ENCODE results near the gene C11orf68. TPM values are rescaled to one million over a fixed set of nuclear protein-coding genes. Genes with fewer than 3 reads are reported as not detected.

C11orf68 gene
- total RNA-seq, 3 donors from 2014 or later (not counting 1 experiment from before 2014, with no cell fraction given) = 19.9 to 28.3 (median 20.7) TPM

- H3K9me3 ChIP-seq (ENCODE audit: control insufficient read depth, insufficient read depth, low read length) = no peaks in the 10 kb centered on the region
- no peak for ATAC-seq
- peaks cover 7% of the 10 kb centered on the region for H3K4me1 ChIP-seq (ENCODE audit: control insufficient read depth, insufficient read depth, low read length)
- H3K36me3 ChIP-seq (ENCODE audit: control insufficient read depth, insufficient read depth, low read length) = no peaks in the 10 kb centered on the region
- peak overlapping the region in 1 of 2 donors; percentile 7 for H3K27ac Mint-ChIP-seq
- TF ChIP-seq CTCF (IDR thresholded peaks at IDR 0.05) = no peak
- no peak overlapping the region for H3K27ac ChIP-seq (ENCODE audit: low read length)
- peaks cover 0 to 6% of the 10 kb centered on the region in 2 donors for H3K4me1 Mint-ChIP-seq
- WGBS (ENCODE audit: insufficient coverage) = 82% methylated on average over 9 of the region's 9 CpGs
- H3K36me3 Mint-ChIP-seq = no peaks in the 10 kb centered on the region
- H3K27me3 Mint-ChIP-seq (ENCODE audit: low read depth in 2 of 2) = no peaks in the 10 kb centered on the region
- H3K4me3 Mint-ChIP-seq = no peak overlapping the region
- no peak overlapping the region for H3K4me3 ChIP-seq (ENCODE audit: low read length)
- DNase-seq = no peak
- H3K9me3 Mint-ChIP-seq = no peaks in the 10 kb centered on the region
- intact Hi-C loops (cut with micrococcal nuclease) = no loop called here
- no peaks in the 10 kb centered on the region for H3K27me3 ChIP-seq (ENCODE audit: control insufficient read depth, insufficient read depth, low read length)
Measured at GRCh38 chr11:65941720-65942310, 23.0 kb upstream of the C11orf68 start.

- no peak overlapping the region for H3K27ac Mint-ChIP-seq
- 62% methylated on average over 4 of the region's 4 CpGs for WGBS (ENCODE audit: insufficient coverage)
- H3K9me3 Mint-ChIP-seq = no peaks in the 10 kb centered on the region
- intact Hi-C loops (cut with micrococcal nuclease) = no loop called here
- DNase-seq (no peak), ATAC-seq (no peak)
- no peak for TF ChIP-seq CTCF (IDR thresholded peaks at IDR 0.05)
- H3K4me3 ChIP-seq (ENCODE audit: low read length) = no peak overlapping the region
- no peaks in the 10 kb centered on the region for H3K27me3 Mint-ChIP-seq (ENCODE audit: low read depth in 2 of 2)
- H3K36me3 Mint-ChIP-seq = no peaks in the 10 kb centered on the region
- no peaks in the 10 kb centered on the region for H3K9me3 ChIP-seq (ENCODE audit: control insufficient read depth, insufficient read depth, low read length)
- peaks cover 0 to 6% of the 10 kb centered on the region in 2 donors for H3K4me1 Mint-ChIP-seq
- H3K4me3 Mint-ChIP-seq = no peak overlapping the region
- peaks cover 7% of the 10 kb centered on the region for H3K4me1 ChIP-seq (ENCODE audit: control insufficient read depth, insufficient read depth, low read length)
- H3K27ac ChIP-seq (ENCODE audit: low read length) = no peak overlapping the region
- H3K36me3 ChIP-seq (ENCODE audit: control insufficient read depth, insufficient read depth, low read length) = no peaks in the 10 kb centered on the region
- no peaks in the 10 kb centered on the region for H3K27me3 ChIP-seq (ENCODE audit: control insufficient read depth, insufficient read depth, low read length)
Measured at GRCh38 chr11:65937766-65938165, 18.9 kb upstream of the C11orf68 start.

- H3K9me3 Mint-ChIP-seq = no peaks in the 10 kb centered on the region
- no peaks in the 10 kb centered on the region for H3K36me3 ChIP-seq (ENCODE audit: control insufficient read depth, insufficient read depth, low read length)
- no peak overlapping the region for H3K27ac ChIP-seq (ENCODE audit: low read length)
- TF ChIP-seq CTCF (IDR thresholded peaks at IDR 0.05) = no peak
- no CpG with 5 or more reads among the region's 4 CpGs for WGBS (ENCODE audit: insufficient coverage)
- no peaks in the 10 kb centered on the region for H3K9me3 ChIP-seq (ENCODE audit: control insufficient read depth, insufficient read depth, low read length)
- no peak overlapping the region for H3K4me3 Mint-ChIP-seq
- H3K36me3 Mint-ChIP-seq = no peaks in the 10 kb centered on the region
- DNase-seq (no peak), ATAC-seq (no peak)
- H3K27ac Mint-ChIP-seq = no peak overlapping the region
- intact Hi-C loops (cut with micrococcal nuclease) = no loop called here
- H3K4me1 Mint-ChIP-seq = peaks cover 2 to 16% of the 10 kb centered on the region in 2 donors
- no peaks in the 10 kb centered on the region for H3K27me3 Mint-ChIP-seq (ENCODE audit: low read depth in 2 of 2)
- H3K4me3 ChIP-seq (ENCODE audit: low read length) = no peak overlapping the region
- H3K27me3 ChIP-seq (ENCODE audit: control insufficient read depth, insufficient read depth, low read length) = no peaks in the 10 kb centered on the region
- peaks cover 15% of the 10 kb centered on the region for H3K4me1 ChIP-seq (ENCODE audit: control insufficient read depth, insufficient read depth, low read length)
Measured at GRCh38 chr11:65934014-65934413, 15.2 kb upstream of the C11orf68 start.

- no peak overlapping the region for H3K4me3 ChIP-seq (ENCODE audit: low read length)
- Mint-ChIP-seq H3K4me3 (no peak overlapping the region), H3K9me3 (no peaks in the 10 kb centered on the region), H3K36me3 (no peaks in the 10 kb centered on the region), H3K4me1 (peaks cover 16 to 31% of the 10 kb centered on the region in 2 donors), H3K27me3 (ENCODE audit: low read depth in 2 of 2) (no peaks in the 10 kb centered on the region), H3K27ac (peak overlapping the region in 1 of 2 donors; percentile 29)
- H3K36me3 ChIP-seq (ENCODE audit: control insufficient read depth, insufficient read depth, low read length) = no peaks in the 10 kb centered on the region
- no peak for TF ChIP-seq CTCF (IDR thresholded peaks at IDR 0.05)
- no peaks in the 10 kb centered on the region for H3K9me3 ChIP-seq (ENCODE audit: control insufficient read depth, insufficient read depth, low read length)
- no peak overlapping the region for H3K27ac ChIP-seq (ENCODE audit: low read length)
- 74% methylated on average over 9 of the region's 9 CpGs for WGBS (ENCODE audit: insufficient coverage)
- peaks cover 30% of the 10 kb centered on the region for H3K4me1 ChIP-seq (ENCODE audit: control insufficient read depth, insufficient read depth, low read length)
- intact Hi-C loops (cut with micrococcal nuclease) = no loop called here
- ATAC-seq (no peak), DNase-seq (peak in 1 of 2 donors; percentile 34)
- no peaks in the 10 kb centered on the region for H3K27me3 ChIP-seq (ENCODE audit: control insufficient read depth, insufficient read depth, low read length)
Measured at GRCh38 chr11:65932558-65932919, 13.7 kb upstream of the C11orf68 start.
